ENCODE measurements around the gene CDK17. TPM values are rescaled to one million over a fixed set of nuclear protein-coding genes. Genes with fewer than 3 reads are reported as not detected.

CDK17 gene
- total RNA-seq, 6 donors from 2014 or later = 31.5 to 71.8 (median 42.5) TPM

GRCh38 chr12:96365604-96366380 is 34.4 kb downstream of the CDK17 start:
- no peaks in the 10 kb centered on the region for H3K36me3 ChIP-seq
- 71% methylated on average over 2 of the region's 2 CpGs for WGBS, 2 donors
- no peak for TF ChIP-seq POLR2A (IDR thresholded peaks at IDR 0.05)
- no peak for TF ChIP-seq CTCF (IDR thresholded peaks at IDR 0.05)
- no peak for TF ChIP-seq EP300 (IDR thresholded peaks at IDR 0.05)
- TF ChIP-seq POLR2AphosphoS5 (IDR thresholded peaks at IDR 0.05) = no peak
- no peaks in the 10 kb centered on the region for H3K9me3 ChIP-seq
- peak overlapping the region in 2 of 4 donors; percentile 18 to 42 for H3K27ac ChIP-seq
- H3K4me3 ChIP-seq = no peak overlapping the region
- H3K4me1 ChIP-seq = peaks cover 26 to 42% (median 28%) of the 10 kb centered on the region in 4 donors
- ATAC-seq (ENCODE audit: low FRiP score in 2 of 2) (no peak), DNase-seq (no peak)
- no peaks in the 10 kb centered on the region for H3K27me3 ChIP-seq

- Histone ChIP-seq H3K4me1 (peaks cover 22 to 39% (median 28%) of the 10 kb centered on the region in 4 donors), H3K9me3 (no peaks in the 10 kb centered on the region), H3K27me3 (no peaks in the 10 kb centered on the region), H3K4me3 (no peak overlapping the region), H3K36me3 (no peaks in the 10 kb centered on the region), H3K27ac (no peak overlapping the region)
- no peak for DNase-seq
- 67 to 68% methylated on average over 3 of the region's 3 CpGs for WGBS, 2 donors
- no peak for TF ChIP-seq POLR2A (IDR thresholded peaks at IDR 0.05)
- TF ChIP-seq CTCF (IDR thresholded peaks at IDR 0.05) = no peak
- TF ChIP-seq POLR2AphosphoS5 (IDR thresholded peaks at IDR 0.05) = no peak
- no peak for TF ChIP-seq EP300 (IDR thresholded peaks at IDR 0.05)
- ATAC-seq (ENCODE audit: low FRiP score in 2 of 2) = no peak
These were observed 36.0 kb downstream of the CDK17 start for GRCh38 chr12:96364092-96364700.

- ATAC-seq (ENCODE audit: low FRiP score in 2 of 2) (no peak), DNase-seq (no peak)
- Histone ChIP-seq H3K27ac (peak overlapping the region in 3 of 4 donors; percentile 15 to 38 (median 22)), H3K4me3 (no peak overlapping the region), H3K27me3 (no peaks in the 10 kb centered on the region), H3K9me3 (no peaks in the 10 kb centered on the region), H3K4me1 (peaks cover 9 to 42% (median 24%) of the 10 kb centered on the region in 4 donors), H3K36me3 (no peaks in the 10 kb centered on the region)
- TF ChIP-seq EP300 (IDR thresholded peaks at IDR 0.05) = no peak
- no peak for TF ChIP-seq POLR2A (IDR thresholded peaks at IDR 0.05)
- no peak for TF ChIP-seq POLR2AphosphoS5 (IDR thresholded peaks at IDR 0.05)
- no peak for TF ChIP-seq CTCF (IDR thresholded peaks at IDR 0.05)
- WGBS, 2 donors = 63 to 69% methylated on average over 4 of the region's 4 CpGs
These were observed 39.2 kb downstream of the CDK17 start for GRCh38 chr12:96361074-96361473.

- H3K27ac ChIP-seq = peak overlapping the region in 3 of 4 donors; percentile 15 to 38 (median 22)
- TF ChIP-seq EP300 (IDR thresholded peaks at IDR 0.05) (no peak), CTCF (IDR thresholded peaks at IDR 0.05) (no peak), POLR2A (IDR thresholded peaks at IDR 0.05) (no peak), POLR2AphosphoS5 (IDR thresholded peaks at IDR 0.05) (no peak)
- 44 to 63% methylated on average over 1 of the region's 1 CpG for WGBS, 2 donors
These were observed 39.7 kb downstream of the CDK17 start for GRCh38 chr12:96360550-96360949.

More at GRCh38 chr12:96360550-96360949, 39.7 kb downstream of the CDK17 start:
- DNase-seq (no peak), ATAC-seq (ENCODE audit: low FRiP score in 2 of 2) (peak in 1 of 2 donors; percentile 8)
- peaks cover 9 to 44% (median 24%) of the 10 kb centered on the region in 4 donors for H3K4me1 ChIP-seq
- no peaks in the 10 kb centered on the region for H3K9me3 ChIP-seq
- H3K4me3 ChIP-seq = no peak overlapping the region
- no peaks in the 10 kb centered on the region for H3K27me3 ChIP-seq
- no peaks in the 10 kb centered on the region for H3K36me3 ChIP-seq
